Embryonic facial prominence (tissue), 1 donor: ENCODE data around the gene ALMS1.
"Not testable (repeated sequence)": the region's sequence is repeated elsewhere in the genome, so short reads cannot be mapped to it uniquely, and the experiment has no call there.

ENCODE experiments used
- DNase-seq: peaks from one replicate; pipeline ENCODE4 v3.0.0-alpha.2; 2016; ENCODE audit errors: extremely low spot score

Gene ALMS1

DNA sequence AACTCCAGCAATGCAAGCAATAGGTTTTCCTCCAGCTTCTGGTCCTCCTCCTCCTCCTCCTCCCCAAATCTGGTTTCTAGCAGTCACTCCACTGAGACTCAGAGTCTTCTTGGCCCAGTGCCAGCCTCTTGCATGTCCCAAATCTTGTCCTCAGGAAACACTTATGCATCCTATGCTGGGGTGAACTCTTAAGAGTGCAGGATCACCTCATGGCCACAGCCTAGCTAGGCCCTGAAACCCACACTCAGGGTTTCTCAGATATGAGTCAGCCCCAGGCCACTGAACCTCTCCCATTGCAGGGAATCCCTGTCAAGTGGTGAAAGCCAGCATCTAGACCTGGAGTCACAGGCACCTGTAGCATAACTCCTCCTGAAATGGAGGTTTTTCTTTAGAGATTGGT is 238.4 kb downstream of the ALMS1 start:
- DNase-seq = not testable (repeated sequence)

DNA sequence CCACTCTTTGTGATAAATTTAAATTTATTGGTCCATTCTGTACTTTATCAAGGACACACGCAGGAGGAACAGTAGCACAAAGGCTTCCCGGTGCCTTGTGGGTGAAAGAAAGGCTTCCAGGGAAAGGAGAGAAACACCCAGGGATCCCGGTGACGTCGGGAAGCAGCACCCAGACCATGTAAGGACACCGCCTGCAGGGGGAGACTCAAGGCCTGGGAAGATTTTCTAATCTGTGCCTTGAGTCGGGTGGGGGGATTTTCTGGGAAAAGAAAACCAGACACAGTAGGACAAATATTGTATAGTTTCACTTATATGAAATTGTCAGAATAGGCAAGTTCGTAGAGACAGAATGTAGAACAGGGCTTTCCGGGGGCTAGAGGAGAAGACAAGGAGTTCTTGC is 239.0 kb downstream of the ALMS1 start:
- DNase-seq = not testable (repeated sequence)

DNA sequence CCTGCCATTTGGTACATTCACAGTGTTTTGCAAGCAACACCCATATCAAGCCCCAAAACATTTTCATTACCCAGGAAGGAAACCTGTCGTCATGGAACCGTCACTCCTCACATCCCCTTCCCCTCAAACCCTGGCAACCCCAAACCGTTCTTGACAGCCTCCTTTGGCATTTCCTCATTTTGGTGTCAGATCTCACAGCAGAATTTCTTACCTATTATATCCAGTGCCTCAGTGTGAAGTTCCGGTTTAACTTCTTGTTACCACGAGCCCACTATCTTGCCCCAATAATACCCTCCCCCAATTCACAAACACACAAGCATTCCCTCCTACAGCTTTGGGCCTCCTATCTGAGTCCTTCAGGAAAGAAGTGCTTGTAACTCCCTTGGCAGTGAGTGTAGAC is 240.6 kb downstream of the ALMS1 start:
- not testable (repeated sequence) for DNase-seq

DNA sequence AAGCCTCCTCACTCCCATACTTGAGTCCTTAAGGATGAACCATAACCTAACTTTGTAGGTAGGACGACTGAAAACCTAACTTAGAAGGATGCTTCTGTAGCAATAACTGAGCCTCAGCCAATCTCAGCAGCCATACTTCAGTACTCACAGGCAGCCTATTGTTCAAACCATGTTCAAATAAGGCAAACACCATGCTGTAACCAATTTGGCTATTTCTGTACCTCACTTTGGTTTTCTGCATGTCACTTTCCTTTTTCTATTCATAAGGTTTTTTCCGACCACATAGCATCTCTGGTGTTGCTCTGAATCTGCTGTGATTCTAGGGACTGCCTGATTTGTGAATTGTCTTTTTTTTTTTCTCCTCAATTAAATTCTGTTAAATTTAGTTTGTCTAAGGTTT is 242.9 kb downstream of the ALMS1 start:
- not testable (repeated sequence) for DNase-seq

DNA sequence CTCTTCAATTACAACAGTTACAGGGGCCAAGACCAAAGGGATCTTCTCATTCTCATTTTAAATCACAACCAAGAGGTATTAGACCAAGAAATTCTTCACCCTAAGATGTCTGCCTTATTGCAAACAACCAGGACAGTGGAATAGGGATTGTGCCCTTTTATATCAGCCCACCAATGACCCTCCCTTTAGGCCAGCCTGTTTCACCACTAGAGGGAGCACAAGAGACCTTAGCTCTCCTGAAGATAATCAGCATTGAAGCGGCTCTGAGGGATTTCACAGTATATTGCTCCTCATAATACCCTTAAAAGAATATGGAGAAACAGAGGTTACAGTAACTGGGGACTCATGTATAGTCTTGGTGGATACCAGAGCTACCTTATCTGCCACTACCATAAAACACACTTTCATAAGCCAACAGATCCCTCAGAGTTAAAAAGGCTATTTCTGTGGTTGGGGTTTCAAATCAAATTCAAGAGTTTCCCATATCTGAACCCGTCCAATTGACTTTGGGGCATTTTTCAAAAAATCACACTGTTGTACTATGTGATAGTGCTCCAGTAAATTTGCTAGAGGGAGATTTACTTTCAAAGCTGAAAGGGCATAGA is 245.1 kb downstream of the ALMS1 start:
- DNase-seq = not testable (repeated sequence)

DNA sequence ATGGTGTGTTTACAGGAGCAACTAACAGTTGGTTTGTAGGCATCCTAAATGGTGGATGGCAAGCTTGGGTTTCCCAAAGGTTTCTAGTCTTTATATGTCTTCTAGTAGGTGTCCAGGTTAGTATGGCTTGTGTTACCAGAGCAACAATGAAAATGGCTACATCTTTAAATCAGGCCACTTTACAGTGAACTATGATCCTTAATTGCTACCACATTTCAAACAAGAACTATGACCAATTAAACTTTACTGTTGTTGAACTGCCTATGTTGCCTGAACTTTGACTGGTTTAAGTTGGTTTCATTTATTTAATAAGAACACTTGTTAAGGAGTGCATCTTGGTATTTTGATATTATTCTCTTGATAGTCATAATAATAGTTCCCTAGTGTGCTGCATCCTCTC is 251.3 kb downstream of the ALMS1 start:
- not testable (repeated sequence) for DNase-seq

DNA sequence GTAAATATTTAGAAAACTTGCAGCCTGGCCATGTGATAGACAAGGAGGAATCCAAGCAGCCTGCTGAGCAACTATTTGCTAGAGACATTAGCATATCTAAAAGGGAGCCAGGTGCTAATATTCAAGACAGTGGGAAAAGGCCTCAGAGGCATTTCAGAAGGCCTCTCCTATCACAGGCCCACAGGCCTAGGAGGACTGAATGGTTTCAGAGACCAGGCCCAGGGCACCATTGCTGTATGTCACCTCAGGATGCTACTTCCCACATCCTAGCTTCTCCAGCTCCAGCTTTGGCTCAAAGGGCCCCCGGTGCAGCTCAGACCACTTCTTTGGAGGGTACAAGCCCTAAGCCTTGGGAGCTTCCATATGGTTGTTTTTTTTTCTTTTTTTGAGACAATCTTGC is 252.8 kb downstream of the ALMS1 start:
- DNase-seq = no peak

DNA sequence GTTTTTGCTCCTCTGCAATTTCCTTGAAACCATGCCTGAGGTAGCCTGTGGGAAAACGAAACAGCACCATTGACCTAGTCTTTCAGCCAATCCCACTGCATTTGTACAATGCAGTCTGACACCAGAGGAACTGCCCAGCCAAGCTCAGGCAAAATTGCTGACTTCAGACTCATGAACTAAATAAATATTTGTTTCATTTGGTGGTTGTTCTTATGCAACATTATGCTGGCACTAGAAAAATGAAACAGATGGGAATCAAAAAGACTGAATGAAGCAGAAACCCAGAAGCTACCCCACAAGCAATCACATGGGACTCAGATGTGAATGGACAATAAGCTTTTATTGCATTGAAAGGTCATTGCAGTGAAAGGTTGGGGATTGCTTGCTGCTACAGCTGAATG is 254.9 kb downstream of the ALMS1 start:
- no peak for DNase-seq

DNA sequence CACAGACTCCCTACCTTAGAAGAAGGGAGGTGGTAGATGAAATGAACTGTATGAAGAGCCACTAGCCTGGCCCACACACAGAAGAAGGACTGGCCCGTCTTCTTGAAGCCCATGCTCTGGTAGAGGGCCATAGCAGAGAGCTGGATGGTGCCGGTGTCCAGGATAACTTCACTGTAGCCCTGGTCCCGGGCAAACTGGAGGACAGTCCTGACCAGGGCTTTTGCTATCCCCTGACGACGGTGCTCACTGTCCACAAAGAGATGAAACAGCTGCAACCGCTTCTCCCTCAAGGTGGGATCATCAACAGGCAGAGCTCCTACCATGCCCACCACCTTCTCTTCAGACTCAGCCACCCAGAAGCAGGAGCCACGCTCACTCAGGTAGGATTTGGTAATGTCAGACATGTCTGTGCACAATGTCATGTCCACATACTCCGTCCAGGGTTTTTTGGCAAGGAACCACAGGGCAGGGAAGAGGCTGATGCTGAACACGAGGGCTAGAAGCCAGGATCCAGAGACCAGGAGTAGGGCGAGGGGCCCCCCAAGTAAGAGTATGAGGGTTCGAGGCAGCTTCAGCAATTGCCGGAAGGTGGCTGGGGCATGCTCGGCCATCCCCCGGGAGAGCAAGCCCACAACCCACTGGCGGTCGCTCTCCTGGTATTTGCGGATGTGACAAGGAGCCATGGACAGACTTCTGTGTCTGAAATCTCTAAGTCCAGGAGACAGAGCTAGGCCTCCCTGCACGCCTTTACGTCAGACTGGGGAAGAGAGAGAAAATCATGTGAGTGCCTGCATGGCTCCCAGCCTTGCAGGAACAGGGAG is 255.5 kb downstream of the ALMS1 start:
- DNase-seq = no peak

DNA sequence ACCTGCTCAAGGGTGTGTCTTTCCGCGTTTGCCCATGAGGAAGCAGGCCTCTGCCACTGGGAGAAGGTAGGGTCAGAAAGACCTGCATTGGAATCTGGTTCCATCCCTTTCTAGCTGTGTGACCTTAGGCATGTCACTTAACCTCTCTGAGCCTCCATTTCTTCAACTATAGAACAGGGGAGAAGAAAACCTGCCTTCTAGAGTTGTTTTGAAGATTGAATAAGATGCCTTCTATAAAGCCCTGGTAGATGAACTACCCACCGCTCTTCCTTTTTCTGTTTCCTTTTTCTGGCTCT is 256.1 kb downstream of the ALMS1 start:
- no peak for DNase-seq

DNA sequence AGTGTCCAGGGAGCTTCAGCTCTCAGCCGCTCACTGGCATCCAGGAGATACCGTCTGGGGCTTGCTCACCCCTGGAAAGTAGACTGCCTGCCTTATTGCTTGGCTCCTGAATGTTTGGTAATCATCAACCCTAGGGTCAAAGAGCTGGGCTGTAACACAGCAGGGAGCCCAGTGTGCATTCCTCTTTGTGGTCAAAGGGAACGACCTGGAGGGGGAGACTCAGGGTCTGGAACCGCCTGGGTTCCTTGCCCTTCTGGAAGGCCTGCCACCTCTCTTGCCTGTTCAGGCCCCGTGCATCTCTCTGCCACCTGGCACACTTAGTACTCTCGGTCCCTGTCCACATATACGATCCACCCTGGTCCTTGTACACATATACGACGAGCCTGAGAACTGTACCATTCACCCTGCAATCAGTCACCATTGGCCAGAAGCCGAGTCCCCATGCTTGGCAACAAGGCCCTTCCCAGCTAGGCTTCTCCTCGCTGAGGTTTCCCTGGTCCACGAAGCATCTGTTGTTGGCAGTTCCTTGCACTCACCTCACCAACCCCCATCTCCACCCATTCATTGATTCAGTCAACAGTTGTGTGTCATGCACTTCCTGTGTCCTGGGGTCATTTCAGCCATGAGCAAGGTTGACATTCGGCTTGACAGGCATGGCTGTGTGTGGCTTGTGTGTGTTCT is 256.8 kb downstream of the ALMS1 start, which contains the start of gene NAT8:
TSS of gene NAT8 (minus strand) at position 85 of the 681 bp plus-strand sequence. CDS start 794 bp downstream, outside the sequence.
- no peak for DNase-seq

DNA sequence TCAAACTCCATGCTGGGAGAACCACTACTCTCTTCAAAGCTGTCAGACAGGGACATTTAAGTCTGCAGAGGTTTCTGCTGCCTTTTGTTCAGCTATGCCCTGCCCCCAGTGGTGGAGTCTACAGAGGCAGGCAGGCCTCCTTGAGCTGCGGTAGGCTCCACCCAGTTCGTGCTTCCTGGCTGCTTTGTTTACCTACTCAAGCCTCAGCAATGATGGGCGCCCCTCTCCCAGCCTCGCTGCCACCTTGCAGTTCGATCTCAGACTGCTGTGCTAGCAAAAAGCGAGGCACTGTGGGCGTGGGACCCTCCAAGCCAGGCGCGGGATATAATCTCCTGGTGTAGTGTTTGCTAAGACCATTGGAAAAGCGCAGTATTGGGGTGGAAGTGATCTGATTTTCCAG is 262.1 kb downstream of the ALMS1 start:
- not testable (repeated sequence) for DNase-seq

DNA sequence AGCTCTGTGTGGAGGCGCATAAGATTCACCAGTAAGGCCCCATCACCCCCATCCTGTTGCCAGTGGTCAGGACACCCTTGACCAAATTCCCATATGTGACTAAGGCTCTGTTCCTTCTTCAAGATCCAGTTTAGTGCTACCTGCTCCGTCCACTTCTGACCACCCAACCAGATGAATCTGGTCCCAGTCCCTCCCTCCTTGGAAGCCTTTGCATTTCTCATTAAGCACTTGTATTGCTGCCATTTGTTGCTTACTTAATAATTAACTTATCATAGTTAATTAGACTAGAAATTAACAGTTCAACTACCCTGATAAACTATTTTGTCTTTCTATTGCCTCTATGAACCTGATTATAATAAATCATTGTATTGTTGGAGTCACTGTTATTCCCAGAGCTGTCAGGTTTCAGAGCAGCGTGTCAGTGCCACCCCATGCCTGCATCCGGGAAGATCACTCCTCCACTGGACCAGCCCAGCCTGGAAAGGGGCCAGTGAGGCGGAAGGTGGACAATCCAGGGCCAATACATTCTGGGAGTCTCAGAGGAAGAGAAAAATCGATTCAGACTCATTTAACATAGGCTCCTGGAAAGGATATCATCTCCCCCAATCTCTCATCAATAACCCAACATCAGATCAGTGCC is 266.1 kb downstream of the ALMS1 start:
- DNase-seq = no peak

DNA sequence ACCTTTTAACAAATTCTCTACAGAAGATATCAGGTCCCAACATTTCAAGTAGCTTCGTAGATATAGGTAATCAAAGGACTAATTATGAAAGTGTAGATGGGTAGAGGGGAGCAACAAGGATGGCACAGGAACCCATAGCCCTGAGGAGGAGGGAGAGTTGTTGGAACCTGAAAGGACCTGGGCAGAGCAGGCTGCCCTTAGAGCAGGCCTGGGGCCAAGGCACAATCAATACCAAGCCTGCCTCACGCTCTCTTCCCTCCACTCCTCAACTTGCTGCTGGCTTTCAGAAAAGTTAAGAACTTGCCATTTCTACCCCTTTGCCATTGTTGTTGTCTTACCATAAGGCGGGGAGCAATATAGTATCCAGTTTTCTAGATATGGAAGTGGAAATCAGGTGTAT is 266.7 kb downstream of the ALMS1 start:
- no peak for DNase-seq

DNA sequence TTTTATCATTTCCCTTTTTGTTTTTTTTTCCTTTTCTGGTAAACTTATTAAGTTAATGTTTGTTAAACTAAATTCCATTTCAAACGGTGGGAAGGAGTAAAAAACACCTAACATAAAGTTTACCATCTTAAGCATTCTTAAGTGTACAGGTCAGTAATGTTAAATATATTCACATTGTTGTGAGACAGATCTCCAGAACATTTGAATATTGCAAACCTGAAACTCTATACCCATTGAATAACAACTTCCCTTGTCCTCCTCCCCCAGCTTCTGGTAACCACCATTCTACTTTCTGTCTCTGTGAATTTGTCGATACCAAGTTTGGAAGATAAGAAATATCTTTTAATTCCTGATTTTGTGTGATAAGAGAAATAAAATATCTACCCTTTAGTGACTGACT is 268.5 kb downstream of the ALMS1 start:
- DNase-seq = no peak
